Measurements from ENCODE around the gene PPP1R13L. TPM values are rescaled to one million over a fixed set of nuclear protein-coding genes. Genes with fewer than 3 reads are reported as not detected.

The PPP1R13L gene, protein sequence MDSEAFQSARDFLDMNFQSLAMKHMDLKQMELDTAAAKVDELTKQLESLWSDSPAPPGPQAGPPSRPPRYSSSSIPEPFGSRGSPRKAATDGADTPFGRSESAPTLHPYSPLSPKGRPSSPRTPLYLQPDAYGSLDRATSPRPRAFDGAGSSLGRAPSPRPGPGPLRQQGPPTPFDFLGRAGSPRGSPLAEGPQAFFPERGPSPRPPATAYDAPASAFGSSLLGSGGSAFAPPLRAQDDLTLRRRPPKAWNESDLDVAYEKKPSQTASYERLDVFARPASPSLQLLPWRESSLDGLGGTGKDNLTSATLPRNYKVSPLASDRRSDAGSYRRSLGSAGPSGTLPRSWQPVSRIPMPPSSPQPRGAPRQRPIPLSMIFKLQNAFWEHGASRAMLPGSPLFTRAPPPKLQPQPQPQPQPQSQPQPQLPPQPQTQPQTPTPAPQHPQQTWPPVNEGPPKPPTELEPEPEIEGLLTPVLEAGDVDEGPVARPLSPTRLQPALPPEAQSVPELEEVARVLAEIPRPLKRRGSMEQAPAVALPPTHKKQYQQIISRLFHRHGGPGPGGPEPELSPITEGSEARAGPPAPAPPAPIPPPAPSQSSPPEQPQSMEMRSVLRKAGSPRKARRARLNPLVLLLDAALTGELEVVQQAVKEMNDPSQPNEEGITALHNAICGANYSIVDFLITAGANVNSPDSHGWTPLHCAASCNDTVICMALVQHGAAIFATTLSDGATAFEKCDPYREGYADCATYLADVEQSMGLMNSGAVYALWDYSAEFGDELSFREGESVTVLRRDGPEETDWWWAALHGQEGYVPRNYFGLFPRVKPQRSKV
- 29.0 TPM for total RNA-seq

DNA sequence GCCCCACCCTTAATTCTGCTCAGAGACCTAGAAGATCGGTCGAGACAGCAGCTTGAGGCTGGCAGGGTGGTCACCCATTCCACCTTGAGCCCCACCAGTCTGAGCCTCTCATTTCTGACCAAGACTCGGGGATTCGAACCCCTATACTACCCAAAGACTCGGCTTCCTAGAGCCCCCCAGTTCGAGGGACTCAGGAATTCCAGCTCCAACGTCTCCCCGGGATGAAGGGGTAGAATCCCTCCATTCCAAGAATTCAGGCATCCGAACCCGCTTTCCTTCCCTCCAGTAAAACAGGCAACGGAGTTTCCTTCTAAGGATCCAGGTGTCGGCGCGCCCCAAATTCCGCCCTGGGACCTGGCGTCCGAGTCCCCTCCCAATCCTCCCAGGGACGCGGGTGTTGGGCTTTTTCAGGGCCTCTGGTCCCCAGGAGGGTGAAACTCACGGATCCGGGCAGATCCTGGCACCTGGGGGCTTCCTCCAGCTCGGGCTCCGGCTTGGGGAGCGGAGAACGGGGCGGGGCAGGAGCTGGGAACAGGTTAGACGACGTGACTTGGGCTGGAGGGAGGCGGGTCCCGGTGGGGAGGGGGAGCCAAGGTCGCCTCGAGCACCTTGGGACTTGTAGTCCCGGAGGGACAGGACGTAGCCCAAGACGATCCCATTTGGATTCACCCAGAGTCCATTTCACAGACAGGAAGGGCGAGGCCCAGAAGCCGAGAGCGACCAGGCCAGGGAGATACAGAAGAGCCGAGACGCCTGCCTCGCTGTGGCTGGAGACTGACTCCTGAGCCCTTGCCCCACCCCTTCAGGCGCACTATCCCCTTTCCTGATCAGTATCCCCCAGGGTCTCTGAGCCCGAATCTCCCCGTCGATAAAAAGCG is at the start of gene PPP1R13L:
Gene PPP1R13L (minus strand): TSS at position 513 of the 878 bp plus-strand sequence. CDS start 6,751 bp downstream, outside the sequence.
- DNase-seq: peak; percentile 55

DNA sequence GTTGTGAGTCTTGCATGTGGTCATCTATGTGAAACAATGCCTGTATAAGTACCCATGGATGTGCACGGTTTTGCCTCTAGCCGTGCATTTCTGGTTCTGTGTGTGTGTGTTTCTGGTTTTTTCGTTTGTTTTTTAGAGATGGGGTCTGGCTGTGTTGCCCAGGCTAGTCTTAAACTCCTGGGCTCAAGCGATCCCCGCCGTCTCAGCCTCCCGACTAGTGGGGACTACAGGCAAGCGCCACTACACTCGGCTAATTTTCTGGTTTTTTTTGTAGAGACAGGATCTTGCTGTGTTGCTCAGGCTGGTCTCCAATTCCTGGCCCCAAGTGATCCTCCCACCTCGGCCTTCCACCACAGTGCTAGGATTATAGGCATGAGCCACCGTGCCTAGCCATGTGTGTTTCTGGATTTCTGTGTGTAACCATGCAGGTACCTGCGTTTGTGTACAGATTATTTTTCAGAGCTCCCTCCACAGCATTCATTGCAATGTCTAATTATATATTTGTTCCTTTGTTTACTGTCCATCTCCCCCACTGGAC is 47.0 kb upstream of the PPP1R13L start:
- no peak for DNase-seq

DNA sequence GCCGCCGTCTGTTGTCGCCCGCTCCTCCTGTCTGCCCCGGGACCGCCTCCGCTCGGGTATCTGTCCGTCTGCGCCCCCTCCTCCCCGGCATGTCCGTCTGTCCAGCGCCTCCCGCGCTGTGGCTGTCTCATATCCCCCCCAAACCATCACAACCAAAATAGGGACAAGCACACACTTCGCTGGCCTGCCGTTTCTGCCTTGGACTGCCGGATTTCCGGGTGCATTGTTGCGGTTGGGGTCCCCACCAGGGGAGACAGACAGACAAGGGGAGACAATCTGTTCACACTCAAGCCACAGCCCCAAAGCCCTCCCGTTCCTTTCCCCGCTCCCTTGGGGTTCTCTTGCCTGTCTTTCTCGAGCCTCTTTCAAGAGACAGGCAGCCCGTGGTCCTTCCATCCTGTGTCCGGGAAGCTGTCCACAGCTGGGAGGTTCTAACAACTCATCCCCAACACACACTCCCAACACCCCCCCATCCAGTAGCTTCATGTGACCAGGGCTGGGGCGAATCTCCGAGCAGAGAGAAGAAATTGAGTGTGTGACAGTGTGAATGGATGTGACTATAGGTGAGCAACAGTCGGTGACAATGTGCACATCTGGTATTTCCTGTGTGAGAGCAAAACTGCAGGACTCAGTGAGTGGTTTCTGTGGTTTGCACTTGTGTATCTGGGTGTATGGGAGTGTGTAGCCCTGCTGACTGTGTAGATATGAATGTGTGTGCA is 46.4 kb upstream of the PPP1R13L start:
- DNase-seq: peak; percentile 67

DNA sequence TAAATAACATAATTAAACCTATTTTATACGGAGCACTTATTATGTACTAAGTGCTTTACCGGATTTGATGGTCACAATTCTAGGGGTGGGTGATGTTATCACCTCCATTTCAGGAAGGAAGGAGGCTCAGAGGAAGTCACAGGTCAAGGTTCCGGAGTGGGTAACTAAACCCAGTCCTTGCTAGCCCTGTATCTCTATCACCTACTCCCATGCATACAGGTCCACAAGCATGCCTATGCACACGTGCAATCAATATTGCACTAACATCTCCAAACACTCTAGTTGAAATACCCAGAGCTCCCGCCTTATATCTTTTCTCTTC is 45.1 kb upstream of the PPP1R13L start:
- no peak for DNase-seq

DNA sequence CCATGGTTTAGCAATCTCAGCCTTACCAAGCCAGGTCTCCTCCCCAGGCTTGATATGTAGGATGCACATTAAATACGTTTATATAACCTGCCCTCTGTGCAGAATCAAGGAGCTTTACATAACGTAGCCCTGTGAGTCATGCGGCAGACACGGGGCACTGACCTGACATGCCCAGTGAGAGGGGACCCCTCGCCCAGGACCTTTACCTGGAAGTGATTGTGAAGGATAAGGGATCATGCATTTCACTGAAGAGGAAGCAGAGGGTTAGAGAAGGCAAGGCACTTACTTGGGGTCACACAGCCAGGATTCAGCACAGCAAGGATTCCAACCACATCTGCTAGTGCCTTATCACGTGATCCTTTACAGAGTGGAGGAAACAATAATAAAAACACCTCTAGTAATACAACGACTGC is 44.0 kb upstream of the PPP1R13L start:
- no peak for DNase-seq

DNA sequence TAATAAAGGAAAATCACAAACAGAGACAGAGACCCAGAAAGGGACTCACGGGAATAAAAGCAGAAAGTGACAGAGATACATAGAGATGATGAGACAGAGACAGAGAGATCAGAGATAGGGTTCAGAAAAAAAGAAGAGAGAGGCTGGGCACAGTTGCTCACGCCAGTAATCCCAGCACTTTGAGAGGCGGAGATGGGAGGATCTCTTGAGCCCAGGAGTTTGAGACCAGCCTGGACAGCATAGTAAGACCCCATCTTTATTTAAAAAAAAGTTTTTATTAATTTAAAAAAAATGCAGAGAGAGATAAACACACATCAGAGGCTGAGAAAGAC is 43.5 kb upstream of the PPP1R13L start:
- no peak for DNase-seq

DNA sequence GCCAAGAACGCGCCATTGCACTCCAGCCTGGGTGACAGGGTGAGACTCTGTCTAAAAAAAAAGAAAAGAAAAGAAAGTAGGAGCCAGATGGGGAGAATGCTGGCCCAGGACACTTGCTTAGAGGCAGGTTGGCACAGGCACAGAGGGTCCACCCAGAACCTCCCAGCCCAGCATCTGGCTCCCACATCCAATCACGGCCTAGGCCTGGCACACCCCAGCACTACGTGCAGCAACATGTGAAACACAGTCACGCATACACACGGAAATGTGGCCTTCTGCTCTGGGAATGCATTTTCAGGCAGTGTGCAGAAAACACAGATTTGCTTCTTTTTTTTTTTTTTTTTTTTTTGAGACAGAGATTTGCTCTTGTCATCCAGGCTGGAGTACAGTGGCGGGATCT is 42.1 kb upstream of the PPP1R13L start:
- peak; percentile 80 for DNase-seq

DNA sequence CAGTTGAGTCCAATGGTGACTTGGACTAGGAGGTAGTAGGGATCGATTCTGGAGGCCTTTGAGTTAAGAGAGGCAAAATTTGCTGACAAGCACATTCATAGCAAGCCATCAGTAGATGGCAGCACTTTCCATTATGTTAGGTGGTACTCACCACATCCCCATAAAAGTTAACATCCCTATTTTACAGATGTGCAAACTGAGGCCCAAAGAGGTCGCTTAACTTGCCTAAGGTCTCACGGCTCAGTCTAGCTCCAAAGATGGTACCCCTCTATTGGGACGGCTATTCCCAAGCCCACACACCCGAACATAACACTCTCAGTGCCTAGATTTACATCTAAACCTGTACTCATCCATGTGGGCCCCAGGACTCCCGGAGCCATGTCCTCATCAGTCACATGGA is 41.4 kb upstream of the PPP1R13L start:
- DNase-seq: no peak

DNA sequence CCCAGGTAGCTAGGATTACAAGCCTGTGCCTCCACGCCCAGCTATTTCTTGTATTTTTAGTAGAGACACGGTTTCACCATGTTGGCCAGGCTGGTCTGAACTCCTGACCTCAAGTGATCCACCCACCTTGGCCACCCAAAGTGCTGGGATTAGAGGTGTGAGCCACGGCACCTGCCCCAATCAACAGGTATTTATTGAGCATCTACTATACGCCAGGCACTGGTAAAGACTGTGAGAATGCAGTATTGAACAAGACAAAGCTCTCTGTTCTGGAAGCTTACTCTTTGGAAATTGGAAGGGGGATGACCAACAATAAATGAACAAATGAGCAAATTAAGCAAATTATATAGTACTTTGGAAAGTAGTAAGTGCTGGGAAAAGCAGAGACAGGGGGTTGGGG is 40.3 kb upstream of the PPP1R13L start:
- no peak for DNase-seq

DNA sequence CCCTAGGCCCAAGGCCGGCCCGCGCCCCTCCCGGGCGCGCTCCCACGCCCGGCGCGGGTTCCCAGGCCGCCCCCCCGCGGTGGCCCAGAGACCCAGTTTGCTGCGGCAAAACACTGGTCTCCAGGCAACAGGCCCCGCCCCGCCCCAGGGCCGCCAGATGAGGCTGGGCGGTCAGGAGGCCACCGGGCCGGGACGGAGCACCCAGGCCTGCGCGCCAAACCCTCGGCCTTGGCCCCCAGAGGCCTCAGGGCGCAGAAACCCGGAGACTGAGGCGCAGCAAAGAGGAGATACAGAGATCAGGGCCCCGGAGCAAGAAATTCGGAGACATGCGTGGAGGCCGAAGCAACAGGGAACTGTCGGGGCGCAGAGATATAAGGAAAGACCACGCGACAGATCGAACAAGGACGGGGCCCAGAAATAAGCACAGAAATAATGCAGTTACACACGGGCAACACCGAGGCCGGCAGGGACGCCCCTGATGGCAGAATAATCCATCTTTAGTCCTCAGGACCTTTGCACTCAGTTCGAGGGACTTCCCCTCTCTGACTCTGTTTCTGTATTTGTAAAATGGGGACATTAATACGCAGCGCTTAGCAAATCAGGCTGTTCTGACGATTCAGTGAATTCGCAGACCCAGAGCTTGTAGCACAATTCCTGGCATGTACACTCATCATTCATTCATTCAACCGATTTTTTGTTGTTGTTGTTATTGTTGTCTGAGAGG is 39.6 kb upstream of the PPP1R13L start:
- DNase-seq: peak; percentile 70

DNA sequence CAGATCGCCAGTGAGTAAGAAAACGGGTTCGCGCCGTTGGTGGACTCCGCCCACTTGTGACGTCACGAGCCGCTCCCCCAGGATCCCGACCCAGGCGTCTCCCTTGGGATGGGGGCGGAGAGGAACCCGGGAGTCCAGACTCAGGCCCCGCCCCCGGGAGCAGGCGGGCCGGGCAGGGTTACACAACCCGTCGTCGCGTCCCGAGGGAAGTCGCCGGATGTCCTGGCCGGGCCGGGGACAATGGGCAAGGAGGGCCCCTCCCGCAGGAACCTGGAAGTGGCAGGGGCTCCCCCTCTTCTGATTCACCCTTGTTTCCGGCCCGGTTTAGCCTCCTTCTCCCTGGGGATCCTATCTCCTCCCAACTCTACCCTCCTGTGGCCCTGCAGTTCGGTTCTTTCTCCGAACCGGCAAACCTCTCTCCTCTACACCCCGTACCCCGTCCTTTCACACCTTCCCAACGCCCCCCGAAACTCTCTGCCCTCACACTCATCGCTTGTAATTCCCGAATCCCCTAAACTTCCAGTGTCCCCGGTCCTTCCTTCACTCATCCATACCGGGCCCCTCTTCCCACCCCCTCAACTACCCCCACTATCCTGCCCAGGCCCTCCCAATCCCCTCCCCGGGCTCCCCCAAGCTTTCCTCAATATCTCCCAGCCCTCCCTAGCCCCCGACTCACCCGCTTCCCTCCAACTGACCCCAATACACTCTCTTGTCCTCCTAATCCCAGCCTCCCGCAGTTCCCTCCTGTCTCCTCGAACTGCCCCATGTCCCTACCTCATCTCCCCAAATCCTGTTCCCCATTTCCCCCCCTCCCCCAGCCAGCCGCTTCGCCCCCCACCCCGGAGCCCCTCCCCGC is 38.8 kb upstream of the PPP1R13L start:
- peak; percentile 80 for DNase-seq

DNA sequence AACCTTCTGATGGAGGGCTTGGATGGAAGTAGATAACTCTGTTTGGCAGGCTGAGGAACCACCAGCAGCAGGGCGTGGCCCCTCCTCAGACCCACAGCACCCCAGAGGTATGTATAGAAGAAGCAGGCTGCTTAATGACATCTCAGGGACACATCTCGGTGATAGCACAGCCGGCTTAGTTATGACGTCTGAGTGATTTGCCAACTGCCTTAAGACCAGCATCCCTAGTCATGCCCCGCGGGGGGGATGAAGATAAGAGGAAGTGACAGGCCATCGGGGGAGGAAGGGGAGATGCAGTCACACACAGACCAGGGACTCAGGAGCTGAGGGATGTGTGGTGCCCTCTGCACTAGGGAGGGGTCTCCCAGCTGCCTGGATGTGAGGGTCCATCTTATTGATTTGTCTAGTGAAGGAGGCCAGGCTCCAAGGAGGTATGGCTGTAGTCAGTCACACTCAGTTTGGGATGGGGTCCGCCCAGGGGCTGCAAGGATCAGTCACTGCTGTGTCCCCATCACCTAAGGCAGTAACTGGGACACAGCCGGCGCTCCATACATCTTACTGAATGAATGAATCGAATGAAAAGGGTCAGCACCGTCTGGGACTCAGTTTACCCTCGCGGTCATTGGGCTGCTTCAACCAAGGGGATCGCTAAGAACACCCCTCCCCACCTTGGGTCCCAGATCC is 38.1 kb upstream of the PPP1R13L start:
- no peak for DNase-seq

DNA sequence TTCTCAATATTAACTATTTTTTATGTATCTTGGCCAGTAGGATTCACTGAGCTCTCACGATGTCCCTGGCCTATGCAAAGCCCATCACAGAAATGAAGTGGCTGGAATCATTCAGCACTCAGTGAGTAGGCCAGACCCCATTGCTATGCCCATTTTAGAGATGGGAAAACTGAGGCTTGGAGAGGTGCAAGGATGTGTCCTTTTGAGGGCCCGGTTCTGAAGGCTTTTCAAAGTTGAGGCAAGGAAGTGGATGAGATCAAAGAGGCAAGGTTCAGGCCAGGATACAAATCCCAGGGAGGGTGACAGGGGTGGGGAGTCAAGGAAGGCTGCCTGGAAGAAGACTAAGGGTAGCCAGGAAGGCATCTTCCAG is 37.5 kb upstream of the PPP1R13L start:
- no peak for DNase-seq

DNA sequence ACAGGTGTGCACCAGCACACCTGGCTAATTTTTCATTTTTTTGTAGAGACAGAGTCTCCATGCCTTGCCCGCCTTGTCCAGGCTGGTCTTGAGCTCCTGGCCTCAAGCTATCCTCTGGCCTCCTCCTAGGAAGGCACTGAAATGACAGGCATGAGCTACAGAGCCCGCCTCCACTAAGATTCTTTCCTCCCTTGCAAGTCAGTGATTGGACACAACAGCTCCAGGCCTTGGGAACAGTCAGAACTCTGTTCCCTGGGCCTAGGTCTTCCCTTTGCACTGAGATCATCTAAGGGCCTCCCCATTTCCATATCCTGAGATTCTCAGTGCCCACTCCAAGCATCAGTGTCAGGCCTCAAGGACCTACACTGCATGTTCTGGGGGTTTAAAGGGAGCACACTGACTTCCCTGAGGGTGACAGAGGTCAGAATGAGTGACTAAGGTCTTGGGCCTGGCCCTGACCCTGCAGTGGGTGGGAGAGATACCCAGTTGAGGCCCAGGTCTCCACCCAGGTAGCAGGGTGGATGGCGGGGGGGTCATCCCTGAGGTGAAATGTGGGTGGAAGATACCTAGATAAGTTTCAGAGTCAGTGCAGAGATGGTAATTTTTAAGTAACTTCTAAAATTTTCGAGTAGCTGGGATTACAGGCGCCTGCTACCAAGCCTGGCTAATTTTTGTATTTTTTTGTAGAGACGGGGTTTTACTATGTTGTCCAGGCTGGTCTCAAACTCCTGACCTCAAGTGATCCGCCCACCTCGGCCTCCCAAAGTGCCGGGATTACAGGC is 36.2 kb upstream of the PPP1R13L start:
- DNase-seq: no peak

DNA sequence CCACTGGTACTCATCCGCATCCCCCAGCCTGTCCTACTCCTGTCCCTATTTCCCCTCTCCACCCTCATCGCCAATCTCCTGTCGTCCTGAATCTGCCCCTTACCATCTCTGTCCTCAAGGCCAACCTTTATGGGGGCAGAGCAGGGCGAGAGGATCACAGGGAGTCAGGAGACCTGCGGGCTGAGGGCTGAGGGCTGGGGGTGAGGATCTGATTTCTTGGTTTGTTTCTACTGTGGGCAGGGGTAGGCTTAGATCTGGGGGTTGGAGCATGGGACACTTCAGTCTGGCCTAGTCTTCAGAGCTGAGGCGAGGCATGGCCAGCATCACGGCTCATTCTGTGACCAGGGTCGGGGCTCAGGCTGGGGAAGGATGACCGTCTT is 35.4 kb upstream of the PPP1R13L start:
- no peak for DNase-seq

DNA sequence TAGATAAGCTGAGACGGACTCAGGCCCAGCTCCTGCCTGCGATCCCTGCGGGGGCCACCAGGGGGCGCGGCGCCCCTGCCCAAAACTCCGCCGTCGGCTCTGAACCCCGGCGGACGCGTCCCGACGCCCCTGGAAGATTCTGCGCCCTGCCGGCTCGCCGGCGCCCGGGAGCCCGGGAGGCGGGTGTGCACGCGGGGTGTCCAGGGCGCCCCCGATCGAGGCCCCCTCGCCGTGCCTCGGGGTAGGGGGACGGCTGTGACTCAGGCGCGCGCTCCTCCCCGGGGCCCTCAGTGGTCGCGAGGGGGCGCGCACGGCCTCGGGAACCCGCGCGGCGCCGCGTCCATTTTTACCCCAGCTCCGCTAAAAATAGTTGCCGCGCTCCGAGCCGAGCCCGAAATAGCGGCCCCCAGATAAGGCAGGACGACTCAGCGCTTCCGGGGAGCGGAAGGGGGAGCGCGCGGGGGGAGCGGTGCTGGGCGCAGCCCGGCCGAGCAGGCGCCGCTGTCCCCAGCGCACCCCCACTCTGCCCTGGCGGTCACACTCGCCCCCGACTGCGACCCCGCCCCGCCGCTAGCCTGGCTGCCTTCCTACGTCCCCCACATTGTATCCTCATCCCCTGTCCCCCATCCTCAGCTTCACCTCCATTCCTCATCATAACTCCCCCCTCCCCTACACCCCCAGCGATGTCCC is 34.8 kb upstream of the PPP1R13L start:
- peak; percentile 82 for DNase-seq

DNA sequence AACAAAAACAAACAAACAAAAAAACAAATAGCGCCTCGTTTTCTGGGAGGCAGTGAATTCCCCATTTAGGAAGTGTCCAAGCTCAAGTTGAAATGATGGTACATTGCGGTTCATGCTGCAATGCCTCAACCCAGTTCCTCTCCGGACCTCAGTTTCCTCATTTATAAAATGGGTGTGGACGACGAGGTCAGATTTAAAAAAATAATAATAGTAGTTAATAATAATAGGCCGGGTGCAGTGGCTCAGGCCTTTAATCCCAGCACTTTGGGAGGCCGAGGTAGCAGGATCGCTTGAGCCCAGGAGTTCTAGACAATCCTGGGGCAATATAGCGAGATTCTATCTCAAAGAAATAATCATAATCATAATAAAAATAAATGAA is 34.3 kb upstream of the PPP1R13L start:
- DNase-seq: no peak

DNA sequence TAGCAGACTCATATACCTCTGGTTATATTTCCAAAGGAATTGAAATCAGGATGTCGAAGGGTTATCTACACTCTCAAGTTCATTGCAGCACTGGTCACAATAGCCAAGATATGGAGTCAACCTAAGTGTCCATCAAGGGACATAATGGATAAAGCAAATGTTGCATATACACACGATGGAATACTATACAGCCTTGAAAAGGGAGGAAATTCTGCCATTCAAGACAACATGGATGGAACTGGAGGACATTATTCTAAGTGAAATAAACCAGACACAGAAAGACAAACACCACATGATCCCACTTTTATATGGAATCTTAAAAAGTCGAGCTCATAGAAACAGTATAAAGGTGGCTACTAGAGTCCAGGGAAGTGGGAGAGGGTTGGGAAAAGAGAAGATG is 32.5 kb upstream of the PPP1R13L start:
- no peak for DNase-seq

Data from skin of body (tissue), 2 donors.